CD4-positive, alpha-beta T cell treated with Interleukin-12 subunit alpha and Interleukin-12 subunit beta, for 1 hour (primary cell): ENCODE results near the gene C9orf78.

Source experiments
- DNase-seq: peaks from one replicate; pipeline ENCODE4 v3.0.0-alpha.2; 2020

The C9orf78 gene

GRCh38 chr9:129839324-129840023 lies 4.4 kb upstream of the C9orf78 start:
- DNase-seq, result no peak

DNA sequence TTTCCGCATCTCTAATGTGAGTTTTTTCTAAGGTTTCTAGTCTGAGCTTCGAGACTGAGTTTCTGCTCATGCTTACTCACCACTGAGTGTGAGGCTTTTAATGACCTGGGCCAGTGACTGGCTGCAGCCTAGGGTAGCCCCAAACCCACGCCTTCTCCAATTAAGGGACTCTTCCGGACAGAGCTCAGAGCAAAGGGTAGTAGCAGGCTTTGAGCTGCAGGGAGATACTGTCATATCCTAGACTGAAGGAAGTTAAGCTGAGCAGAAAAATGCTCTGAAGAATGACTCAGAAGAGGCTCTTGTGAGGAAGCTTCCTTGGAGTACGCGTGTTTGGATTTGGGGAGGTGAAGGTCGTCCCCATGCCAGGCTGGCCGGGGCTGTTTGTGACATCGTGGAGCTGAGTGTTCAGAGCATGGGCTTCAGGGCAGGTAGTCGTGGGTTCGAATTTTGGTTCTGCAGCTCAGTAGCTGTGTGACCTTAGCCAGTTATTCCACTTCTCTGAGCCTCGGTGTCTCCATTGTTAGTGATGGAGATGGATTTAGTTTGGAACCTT lies 3.7 kb upstream of the C9orf78 start:
- DNase-seq, result no peak

GRCh38 chr9:129836311-129837007 lies 1.4 kb upstream of the C9orf78 start:
- DNase-seq, result peak; percentile 54

DNA sequence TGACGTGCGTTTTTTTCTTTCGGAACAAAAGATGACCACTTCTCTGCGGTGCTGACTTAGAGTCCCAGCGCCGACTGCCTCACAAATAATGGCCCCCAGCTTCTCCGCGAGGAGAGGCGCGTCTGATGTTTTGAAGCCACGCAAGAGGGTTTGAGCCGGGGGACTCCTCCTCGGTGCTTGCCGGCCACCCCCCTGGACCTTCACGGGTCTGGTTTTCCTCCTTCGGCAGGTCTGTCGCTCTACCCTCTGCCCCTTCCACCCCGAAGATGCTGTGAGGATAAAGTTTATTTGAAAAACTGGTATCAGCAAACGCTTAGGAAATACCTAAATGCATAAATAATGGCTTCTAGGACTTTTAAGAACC lies 767 bp upstream of the C9orf78 start:
- peak; percentile 28 for DNase-seq

DNA sequence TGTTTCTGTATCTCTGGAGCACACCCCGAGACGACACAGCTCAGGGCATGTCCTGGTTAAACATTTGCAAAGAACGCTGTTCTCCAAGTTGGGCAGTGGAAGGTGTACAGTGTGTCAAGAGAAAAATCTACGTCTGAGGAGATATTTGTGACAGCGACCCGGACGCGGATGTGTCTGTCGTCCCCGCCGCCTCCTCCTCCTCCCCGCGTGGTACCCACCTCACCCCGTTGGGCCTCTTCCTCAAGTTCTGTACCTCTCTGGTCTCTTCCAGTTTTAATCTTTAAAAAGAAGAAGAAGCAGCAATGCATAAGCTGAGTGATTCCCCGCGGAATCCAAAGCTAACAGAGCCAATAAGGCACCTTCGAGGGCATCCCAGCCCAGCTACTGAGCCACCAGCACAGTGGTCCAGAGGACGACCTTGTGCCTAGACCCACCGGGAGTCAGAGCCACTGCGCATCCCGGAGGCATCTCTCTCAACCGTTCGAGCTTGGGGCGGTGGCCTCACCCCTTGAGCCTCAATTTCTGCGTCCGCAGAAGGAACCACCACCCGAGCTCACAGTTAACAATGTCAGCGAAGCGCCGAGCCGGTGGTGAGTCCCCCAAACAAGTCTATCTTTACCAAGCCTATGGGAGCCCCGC lies 467 bp downstream of the C9orf78 start:
- DNase-seq, result peak; percentile 53

DNA sequence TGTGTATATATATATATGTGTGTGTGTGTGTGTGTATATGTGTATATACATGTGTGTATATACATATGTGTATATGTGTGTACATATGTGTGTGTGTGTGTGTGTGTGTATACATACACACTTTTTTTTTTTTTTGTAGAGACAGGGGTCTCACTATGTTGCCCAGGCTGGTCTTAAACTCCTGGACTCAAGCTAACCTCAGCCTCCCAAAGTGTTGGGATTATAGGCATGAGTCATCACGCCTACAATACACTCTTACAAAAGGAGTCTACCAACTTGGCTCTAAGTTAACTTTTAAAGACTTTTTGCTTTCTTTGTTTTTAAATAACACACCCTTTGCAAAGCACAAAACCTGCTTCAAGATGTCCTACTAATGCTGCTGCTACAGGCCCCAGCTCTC lies 2.1 kb downstream of the C9orf78 start:
- no peak for DNase-seq

DNA sequence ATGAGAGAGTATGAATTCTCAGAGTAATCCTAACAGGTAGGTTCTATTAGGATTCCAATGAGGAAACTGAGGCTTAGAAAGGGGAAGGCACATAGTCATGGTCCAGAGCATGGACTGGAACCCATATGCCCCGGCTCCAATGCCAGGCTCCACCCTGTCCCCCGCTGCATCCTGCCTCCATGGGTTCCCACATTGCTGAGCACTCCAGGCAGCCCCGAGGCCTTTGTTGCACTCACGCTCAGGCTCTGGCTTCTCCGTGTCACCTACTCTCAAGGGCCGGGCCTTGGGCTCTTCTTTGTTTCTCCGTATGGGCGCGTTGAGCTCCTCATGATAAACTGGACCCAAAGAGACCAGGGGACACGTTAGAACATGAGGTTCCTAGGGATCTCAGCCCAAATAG lies 6.1 kb downstream of the C9orf78 start:
- DNase-seq, result no peak

DNA sequence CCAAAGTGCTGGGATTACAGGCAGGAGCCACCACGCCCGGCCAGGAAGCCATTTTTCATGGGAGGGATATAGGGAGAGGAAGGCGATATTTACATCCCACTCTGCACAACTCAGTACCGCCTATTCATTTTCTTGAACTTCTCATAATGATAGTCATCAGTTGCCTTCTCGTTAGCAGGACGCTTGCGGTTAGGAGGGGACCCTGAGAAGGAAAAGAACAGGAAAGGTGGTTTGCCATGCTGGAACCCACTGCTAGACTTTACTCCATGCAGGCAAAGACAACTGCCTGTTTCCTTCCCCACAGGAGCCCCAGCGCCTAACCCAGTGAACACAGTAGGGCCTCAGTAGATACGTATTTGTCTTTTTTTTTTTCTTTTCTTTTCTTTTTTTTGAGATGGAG lies 7.0 kb downstream of the C9orf78 start:
- no peak for DNase-seq

DNA sequence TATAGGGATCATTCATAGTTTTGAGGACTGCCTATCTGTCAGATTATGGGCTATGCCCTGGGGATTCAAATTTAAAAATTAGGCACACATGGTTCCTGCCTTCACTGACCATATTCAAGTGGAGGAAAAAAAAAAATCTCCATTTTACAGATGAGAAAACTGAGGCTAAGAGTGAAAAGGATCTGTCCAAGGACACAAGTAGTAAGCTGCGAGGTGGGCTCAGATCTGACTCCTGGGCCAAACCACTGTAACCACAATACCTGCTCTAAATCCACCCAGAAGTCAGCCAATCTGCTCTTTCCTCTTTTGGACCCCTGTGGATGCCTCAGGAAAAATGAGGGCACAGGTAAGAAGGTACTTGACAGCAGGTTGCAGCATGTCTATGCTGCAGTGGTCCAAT lies 8.3 kb downstream of the C9orf78 start:
- DNase-seq, result no peak

DNA sequence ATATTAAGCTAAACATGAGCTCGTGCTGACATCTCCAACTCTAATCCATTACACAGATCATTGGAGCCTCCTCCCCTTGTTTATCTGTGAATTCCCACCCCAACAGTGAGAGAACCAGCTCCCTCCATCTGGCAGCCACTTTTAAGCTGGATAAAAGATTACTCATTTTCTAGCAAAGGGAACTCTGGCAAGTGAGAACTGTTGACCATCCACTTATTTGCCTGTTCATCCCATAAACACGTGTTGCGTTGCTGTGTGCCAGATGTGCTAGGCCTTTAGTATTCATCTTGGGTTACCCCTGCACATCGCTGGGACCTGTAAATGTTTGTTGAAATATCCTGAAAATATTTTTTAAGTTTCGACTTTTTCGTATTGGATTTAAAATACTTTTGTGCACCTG lies 8.7 kb downstream of the C9orf78 start:
- DNase-seq, result no peak

DNA sequence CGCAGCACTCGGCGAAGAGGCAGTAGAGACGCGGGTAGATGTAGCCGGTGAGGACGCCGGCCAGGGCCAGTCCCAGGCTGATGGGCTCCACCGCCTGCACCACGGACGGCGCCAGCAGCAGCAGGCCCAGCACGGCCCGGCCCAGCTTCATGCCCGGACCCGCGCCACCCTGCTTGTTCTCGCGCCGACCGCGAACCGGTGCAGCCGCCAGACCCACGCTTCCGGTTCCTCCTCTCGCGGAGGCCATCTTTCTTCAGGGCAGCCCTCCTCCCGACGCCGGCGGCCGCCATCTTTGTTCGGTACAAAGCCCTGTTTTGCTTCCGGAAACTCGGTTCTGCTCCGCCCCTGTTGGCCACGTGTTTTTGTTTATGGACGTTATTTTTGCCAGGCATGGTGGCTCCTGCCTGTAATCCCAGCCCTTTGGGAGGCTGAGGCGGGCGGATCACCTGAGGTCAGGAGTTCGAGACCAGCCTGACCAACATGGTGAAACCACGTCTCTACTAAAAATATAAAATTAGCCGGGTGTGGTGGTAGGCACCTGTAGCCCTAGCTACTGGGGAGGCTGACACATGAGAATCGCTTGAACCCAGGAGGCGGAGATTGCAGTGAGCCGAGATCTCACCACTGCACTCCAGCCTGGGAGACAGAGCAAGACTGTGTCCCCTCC lies 11.0 kb downstream of the C9orf78 start, which contains the start of gene TOR1A:
Gene TOR1A, minus strand, starts transcription at position 202 of the 667 bp plus-strand sequence. Its CDS starts 51 bp downstream, at position 151.
- DNase-seq, result peak; percentile 92

DNA sequence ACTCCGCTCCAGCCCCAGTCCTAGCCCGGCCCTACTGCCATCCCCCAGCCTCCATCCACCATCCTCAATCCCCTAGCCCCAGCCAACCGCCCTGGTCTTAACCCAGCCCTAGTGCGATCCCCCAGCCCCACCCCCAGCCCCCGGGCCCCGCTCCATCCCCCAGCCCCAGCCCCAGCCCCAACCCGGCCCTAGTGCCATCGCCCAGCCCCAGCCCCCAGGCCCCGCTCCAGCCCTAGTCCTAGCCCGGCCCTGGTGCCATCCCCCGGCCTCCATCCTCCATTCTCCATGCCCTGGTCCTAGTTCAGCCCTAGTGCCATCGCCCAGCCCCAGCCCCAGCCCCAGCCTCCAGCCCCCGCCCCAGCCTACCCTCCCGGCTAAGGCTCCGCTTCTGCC lies 11.5 kb downstream of the C9orf78 start:
- no peak for DNase-seq

- DNase-seq, result peak; percentile 28
These were observed 12.1 kb downstream of the C9orf78 start for GRCh38 chr9:129822898-129823541.

DNA sequence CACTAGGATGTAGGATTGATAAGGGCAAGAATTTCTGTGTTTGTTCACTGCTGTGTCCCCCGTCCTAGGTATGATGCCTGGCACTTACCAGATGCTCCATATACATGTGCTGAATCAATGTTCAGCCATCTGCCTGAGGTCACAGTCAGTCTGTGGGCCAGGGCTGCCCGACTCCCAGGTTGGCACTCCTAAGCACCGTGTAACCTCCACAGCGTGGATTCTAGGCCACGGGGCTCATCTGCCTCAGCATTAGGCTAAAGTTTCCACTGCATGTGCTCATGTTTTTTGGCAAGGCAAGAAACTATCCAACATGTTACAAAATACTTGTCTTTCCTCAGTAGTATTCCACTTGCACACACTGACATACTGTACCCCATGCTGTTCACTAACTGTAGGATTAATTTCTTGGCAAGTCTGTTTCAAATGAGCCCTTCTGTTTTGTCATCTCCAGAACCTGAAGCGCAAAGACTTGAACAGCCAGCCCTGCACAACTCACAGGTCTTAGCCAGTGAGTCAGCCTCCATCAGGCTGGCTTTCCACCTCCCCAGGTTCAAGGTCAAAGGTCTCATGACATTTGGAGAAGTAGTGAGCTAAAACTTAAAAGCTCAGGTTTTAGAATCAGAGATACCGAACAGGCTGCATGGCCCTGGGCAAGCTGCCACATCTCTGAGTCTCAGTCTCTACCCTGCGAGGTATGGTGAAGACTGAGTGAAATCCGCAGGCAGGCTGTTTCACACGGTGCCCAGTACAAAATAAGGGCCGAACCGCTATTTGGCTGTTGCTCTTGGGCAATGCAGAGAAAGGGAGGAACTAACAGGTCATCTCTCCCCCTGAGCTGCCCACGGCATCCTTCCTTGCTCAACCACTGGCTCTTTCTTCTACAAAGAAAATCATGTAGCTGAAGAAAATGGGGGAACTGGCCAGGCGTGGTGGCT lies 18.3 kb downstream of the C9orf78 start:
- DNase-seq, result no peak

- DNase-seq, result no peak
These were observed 19.8 kb downstream of the C9orf78 start for GRCh38 chr9:129815278-129815677.

DNA sequence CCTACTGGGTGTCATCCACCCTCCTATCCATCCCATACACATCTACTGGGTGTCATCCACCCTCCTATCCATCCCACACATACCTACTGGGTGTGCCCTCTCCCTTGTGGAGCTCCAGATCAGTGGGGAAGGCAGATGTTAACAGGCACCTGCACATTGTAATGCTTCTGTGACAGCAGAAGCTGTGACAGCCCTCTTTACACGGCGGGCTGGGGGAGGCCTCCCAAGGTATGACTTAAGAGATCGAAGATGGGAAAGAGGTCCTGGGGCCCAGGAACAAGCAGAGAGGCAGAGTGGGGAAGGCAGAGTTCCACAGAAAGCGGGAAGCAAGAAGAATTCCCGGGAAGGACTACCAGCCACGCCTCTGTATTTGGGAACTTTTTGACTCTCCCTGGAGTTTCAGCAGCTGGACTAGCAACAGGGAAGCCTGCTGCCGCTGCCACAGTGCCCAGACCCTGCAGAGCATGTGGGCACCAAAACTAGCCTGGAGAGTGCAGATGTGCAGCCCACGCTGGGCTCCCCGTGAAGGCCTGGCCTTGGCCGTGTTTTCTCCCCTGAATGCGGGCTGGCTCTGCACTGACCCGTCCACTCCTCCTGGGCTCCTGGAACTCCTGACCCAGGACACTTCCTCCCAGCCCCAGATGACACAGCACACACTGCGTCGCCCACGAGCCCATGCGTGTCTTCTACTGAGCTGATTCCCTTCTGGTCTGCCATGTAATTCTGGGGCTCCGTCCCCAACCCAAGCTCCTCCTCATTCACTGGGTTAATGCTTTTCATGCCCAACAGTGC lies 20.4 kb downstream of the C9orf78 start:
- DNase-seq, result no peak

DNA sequence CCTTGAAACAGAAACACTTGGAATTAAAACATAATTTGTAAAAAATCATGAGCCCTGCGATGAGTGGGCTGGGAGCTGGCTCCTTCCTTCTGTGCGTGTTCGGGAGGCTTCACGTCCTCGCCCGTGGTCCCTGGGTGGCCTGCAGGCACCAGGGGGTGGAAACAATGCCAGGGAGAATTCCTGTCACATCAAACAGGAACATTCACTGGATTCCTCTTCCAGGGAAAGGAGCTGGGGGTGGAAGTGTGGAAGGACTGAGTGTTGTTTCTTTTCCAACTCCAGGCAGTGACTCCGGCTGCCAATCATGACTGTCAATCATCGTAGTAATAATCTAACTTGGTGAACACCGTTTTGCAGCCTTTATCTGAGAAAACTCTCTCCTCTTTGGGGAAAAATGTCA lies 21.4 kb downstream of the C9orf78 start:
- no peak for DNase-seq

DNA sequence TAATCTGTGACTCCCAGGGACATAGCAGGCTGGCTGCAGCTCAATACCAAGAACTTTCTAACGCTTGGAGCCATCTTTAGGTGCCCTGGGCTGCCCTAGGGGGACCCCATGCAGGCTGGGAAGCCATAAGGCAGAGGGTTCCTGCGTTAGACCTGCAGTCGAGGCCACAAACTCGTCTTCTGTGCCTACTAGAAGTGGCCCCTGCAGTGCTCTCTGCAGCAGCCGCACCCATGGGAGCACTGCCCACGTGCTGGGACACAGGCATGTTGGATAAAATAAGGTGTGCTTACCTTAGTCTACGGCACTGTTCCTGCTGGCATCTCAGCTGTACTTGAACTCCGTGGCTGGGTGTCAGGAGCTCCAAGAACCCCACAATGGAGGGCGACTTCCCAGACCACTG lies 22.7 kb downstream of the C9orf78 start:
- DNase-seq, result no peak

DNA sequence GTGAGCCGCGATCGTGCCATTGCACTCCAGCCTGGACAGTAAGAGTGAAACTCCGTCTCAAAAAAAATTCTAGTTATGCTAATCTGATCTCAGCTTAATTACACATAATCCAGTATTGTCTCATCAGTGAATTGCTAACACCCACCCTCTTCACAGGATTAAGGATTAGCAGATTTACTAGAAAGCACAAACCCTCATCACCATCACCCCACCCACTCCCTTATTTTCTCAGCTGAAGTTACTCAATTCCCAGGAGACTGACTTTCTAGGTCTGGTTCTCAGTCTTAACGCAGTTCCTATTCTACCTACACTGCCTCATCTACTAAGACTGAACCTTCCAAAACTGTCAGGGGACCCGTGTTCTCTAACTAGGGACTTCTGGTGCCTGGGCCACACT lies 23.1 kb downstream of the C9orf78 start:
- DNase-seq, result no peak

GRCh38 chr9:129810788-129811187 lies 24.3 kb downstream of the C9orf78 start:
- DNase-seq, result no peak

GRCh38 chr9:129810116-129810515 lies 25.0 kb downstream of the C9orf78 start:
- DNase-seq, result no peak
